ENCODE measurements around the gene UFD1. TPM values are rescaled to one million over a fixed set of nuclear protein-coding genes. Genes with fewer than 3 reads are reported as not detected.

UFD1 gene
- total RNA-seq, 2 donors from 2014 or later: 22.7 to 33.8 TPM

GRCh38 chr22:19432133-19432851 is 46.7 kb downstream of the UFD1 start, which contains the start of gene MRPL40:
MRPL40 (plus strand) TSS chr22:19432545; CDS start chr22:19432555, 10 bp downstream.
- peak within 1 kb of the TSS; percentile 84 to 92 for H3K4me3 ChIP-seq
- H3K36me3 ChIP-seq: peaks cover 26% of the 10 kb centered on the region
- peak; percentile 92 for DNase-seq (ENCODE audit: low spot score)
- H3K27me3 ChIP-seq: no peaks in the 10 kb centered on the region
- peak within 1 kb of the TSS; percentile 98 to 99 for H3K27ac ChIP-seq
- H3K4me1 ChIP-seq: peaks cover 0 to 27% of the 10 kb centered on the region in 2 donors
- no peak for TF ChIP-seq CTCF (IDR thresholded peaks at IDR 0.05)
- no peaks in the 10 kb centered on the region for H3K9me3 ChIP-seq

- DNase-seq (ENCODE audit: low spot score): peak; percentile 77
- peaks cover 23% of the 10 kb centered on the region for H3K36me3 ChIP-seq
- no peak for TF ChIP-seq CTCF (IDR thresholded peaks at IDR 0.05)
- H3K27me3 ChIP-seq: no peaks in the 10 kb centered on the region
- H3K4me1 ChIP-seq: peaks cover 0 to 27% of the 10 kb centered on the region in 2 donors
- H3K4me3 ChIP-seq: peak within 1 kb of the TSS; percentile 84 to 92
- H3K9me3 ChIP-seq: no peaks in the 10 kb centered on the region
- peak within 1 kb of the TSS; percentile 98 to 99 for H3K27ac ChIP-seq
These were observed 47.3 kb downstream of the UFD1 start, which contains the start of gene HIRA for GRCh38 chr22:19431649-19432132. HIRA (minus strand) TSS chr22:19431733; CDS start chr22:19431476, 257 bp downstream.

- Histone ChIP-seq H3K9me3 (no peaks in the 10 kb centered on the region), H3K4me3 (peak overlapping the region; percentile 84 to 92), H3K27me3 (no peaks in the 10 kb centered on the region), H3K27ac (peak overlapping the region; percentile 18 to 82), H3K36me3 (peaks cover 16% of the 10 kb centered on the region), H3K4me1 (peaks cover 0 to 27% of the 10 kb centered on the region in 2 donors)
- peak in 1 of 2 donors; percentile 18 for TF ChIP-seq CTCF (IDR thresholded peaks at IDR 0.05)
- DNase-seq (ENCODE audit: low spot score): no peak
These were observed 48.0 kb downstream of the UFD1 start for GRCh38 chr22:19430890-19431541.

- TF ChIP-seq CTCF (IDR thresholded peaks at IDR 0.05): no peak
- Histone ChIP-seq H3K4me1 (peaks cover 0 to 27% of the 10 kb centered on the region in 2 donors), H3K27me3 (no peaks in the 10 kb centered on the region), H3K27ac (peak overlapping the region; percentile 18 to 82), H3K4me3 (peak overlapping the region; percentile 84 to 92), H3K9me3 (no peaks in the 10 kb centered on the region), H3K36me3 (peaks cover 8% of the 10 kb centered on the region)
- DNase-seq (ENCODE audit: low spot score): no peak
These were observed 48.8 kb downstream of the UFD1 start for GRCh38 chr22:19429950-19430889.

GRCh38 chr22:19424186-19424500 is 54.9 kb downstream of the UFD1 start:
- H3K9me3 ChIP-seq: no peaks in the 10 kb centered on the region
- no peak for DNase-seq (ENCODE audit: low spot score)
- no peak overlapping the region for H3K27ac ChIP-seq
- H3K4me1 ChIP-seq: peaks cover 0 to 8% of the 10 kb centered on the region in 2 donors
- H3K27me3 ChIP-seq: no peaks in the 10 kb centered on the region
- H3K4me3 ChIP-seq: no peak overlapping the region
- TF ChIP-seq CTCF (IDR thresholded peaks at IDR 0.05): no peak
- H3K36me3 ChIP-seq: no peaks in the 10 kb centered on the region

All from right atrium auricular region (tissue), 2 donors.